ENCODE results near the gene PRR19.

Gene PRR19

GRCh38 chr19:42294471-42295137 is 7.3 kb upstream of the PRR19 start:
- no peak overlapping the region for H3K4me3 ChIP-seq (ENCODE audit: low read depth, low read length)

GRCh38 chr19:42295342-42295741 is 6.6 kb upstream of the PRR19 start:
- no peak overlapping the region for H3K4me3 ChIP-seq (ENCODE audit: low read depth, low read length)

- H3K4me3 ChIP-seq (ENCODE audit: low read depth, low read length): no peak overlapping the region
Observed at GRCh38 chr19:42295831-42296525, 6.0 kb upstream of the PRR19 start.

GRCh38 chr19:42297039-42297438 is 4.9 kb upstream of the PRR19 start:
- H3K4me3 ChIP-seq (ENCODE audit: low read depth, low read length): no peak overlapping the region

GRCh38 chr19:42303101-42303464 is 1.2 kb downstream of the PRR19 start:
- H3K4me3 ChIP-seq (ENCODE audit: low read depth, low read length): no peak overlapping the region

GRCh38 chr19:42303876-42304275 is 1.9 kb downstream of the PRR19 start:
- H3K4me3 ChIP-seq (ENCODE audit: low read depth, low read length): no peak overlapping the region

- no peak overlapping the region for H3K4me3 ChIP-seq (ENCODE audit: low read depth, low read length)
Observed at GRCh38 chr19:42306646-42307045, 4.7 kb downstream of the PRR19 start.

- H3K4me3 ChIP-seq (ENCODE audit: low read depth, low read length): no peak overlapping the region
Observed at GRCh38 chr19:42309686-42310085, 7.8 kb downstream of the PRR19 start.

GRCh38 chr19:42311657-42312056 is 9.7 kb downstream of the PRR19 start:
- no peak overlapping the region for H3K4me3 ChIP-seq (ENCODE audit: low read depth, low read length)

- H3K4me3 ChIP-seq (ENCODE audit: low read depth, low read length): no peak overlapping the region
Observed at GRCh38 chr19:42312370-42312769, 10.4 kb downstream of the PRR19 start.

- H3K4me3 ChIP-seq (ENCODE audit: low read depth, low read length): peak within 1 kb of the TSS; percentile 58
Observed at GRCh38 chr19:42313096-42313839, 11.3 kb downstream of the PRR19 start, which contains the start of gene TMEM145. Gene TMEM145 (plus strand): TSS chr19:42313309. CDS start chr19:42313377, 68 bp downstream.

GRCh38 chr19:42313840-42314755 is 12.2 kb downstream of the PRR19 start:
- H3K4me3 ChIP-seq (ENCODE audit: low read depth, low read length): peak overlapping the region; percentile 58

- no peak overlapping the region for H3K4me3 ChIP-seq (ENCODE audit: low read depth, low read length)
Observed at GRCh38 chr19:42315024-42315423, 13.1 kb downstream of the PRR19 start.

GRCh38 chr19:42316223-42317211 is 14.6 kb downstream of the PRR19 start:
- H3K4me3 ChIP-seq (ENCODE audit: low read depth, low read length): no peak overlapping the region

- no peak overlapping the region for H3K4me3 ChIP-seq (ENCODE audit: low read depth, low read length)
Observed at GRCh38 chr19:42317535-42317934, 15.6 kb downstream of the PRR19 start.

- no peak overlapping the region for H3K4me3 ChIP-seq (ENCODE audit: low read depth, low read length)
Observed at GRCh38 chr19:42322305-42322704, 20.4 kb downstream of the PRR19 start.

- H3K4me3 ChIP-seq (ENCODE audit: low read depth, low read length): peak overlapping the region; percentile 2
Observed at GRCh38 chr19:42323473-42323851, 21.5 kb downstream of the PRR19 start.

- H3K4me3 ChIP-seq (ENCODE audit: low read depth, low read length): peak overlapping the region; percentile 35
Observed at GRCh38 chr19:42323852-42324654, 22.1 kb downstream of the PRR19 start.
